GM21381 (cell line): ENCODE measurements around the gene NCS1.

Experiments used
- ATAC-seq: cut with Tn5 transposase; IDR thresholded peaks from one replicate; pipeline ENCODE4 v1.9.1; 2021; ENCODE audit warnings: mild to moderate bottlenecking, moderate library complexity; ENCODE audit not compliant: unreplicated experiment

Gene NCS1

DNA sequence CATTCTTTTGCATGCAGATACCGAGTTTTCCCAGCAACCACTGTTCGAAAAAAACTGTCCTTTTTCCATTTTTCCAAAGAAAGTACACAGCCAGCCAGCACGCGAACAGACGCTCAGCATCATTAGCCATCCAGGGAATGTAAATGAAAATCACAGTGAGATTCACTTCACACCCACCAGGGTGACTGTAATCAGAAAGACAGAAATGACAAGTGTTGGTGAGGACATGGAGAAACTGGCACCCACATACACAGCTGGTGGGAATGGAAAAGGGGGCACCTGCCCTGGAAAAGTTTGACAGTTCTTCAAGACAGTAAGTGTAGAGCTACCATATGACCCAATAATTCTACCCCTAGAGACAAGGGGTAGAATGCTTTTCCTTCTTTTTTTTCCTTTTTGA, 25.0 kb upstream of the NCS1 start:
- no peak for ATAC-seq

DNA sequence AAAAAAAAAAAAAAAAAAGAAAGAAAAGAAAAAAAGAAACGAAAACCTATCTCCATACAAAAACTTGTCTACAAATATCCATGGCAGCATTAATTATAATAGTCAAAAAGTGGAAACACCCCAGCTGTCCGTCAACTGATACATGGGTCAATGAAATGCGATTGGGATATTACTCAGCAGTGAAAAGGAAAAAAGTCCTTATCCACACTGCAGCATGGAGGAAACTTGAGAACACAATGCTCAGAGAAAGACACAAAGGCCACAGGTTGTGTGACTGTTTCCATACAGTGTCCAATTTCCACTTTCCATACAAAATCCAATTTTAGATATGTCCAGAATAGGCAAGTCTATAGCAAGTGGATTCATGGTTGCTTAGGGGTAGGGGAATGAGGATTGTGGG, 24.3 kb upstream of the NCS1 start:
- ATAC-seq = no peak

DNA sequence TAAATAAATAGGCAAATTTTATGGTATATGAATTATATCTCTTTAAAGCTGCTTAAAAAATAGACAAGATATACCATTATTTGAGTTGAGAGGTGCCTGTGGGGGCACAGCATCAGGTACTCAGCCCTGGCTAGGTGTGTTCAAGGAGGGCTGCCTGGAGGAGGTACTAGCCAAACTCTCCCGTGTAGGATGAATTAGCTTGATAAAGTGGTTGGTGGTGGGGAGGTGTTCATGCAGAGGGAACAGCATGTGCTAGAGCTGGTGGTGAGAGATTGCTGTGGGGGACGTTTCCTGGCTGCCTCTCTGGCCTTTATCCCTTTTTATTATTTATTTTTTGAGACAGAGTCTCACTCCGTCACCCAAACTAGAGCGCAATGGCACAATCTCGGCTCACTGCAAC, 23.2 kb upstream of the NCS1 start:
- no peak for ATAC-seq

DNA sequence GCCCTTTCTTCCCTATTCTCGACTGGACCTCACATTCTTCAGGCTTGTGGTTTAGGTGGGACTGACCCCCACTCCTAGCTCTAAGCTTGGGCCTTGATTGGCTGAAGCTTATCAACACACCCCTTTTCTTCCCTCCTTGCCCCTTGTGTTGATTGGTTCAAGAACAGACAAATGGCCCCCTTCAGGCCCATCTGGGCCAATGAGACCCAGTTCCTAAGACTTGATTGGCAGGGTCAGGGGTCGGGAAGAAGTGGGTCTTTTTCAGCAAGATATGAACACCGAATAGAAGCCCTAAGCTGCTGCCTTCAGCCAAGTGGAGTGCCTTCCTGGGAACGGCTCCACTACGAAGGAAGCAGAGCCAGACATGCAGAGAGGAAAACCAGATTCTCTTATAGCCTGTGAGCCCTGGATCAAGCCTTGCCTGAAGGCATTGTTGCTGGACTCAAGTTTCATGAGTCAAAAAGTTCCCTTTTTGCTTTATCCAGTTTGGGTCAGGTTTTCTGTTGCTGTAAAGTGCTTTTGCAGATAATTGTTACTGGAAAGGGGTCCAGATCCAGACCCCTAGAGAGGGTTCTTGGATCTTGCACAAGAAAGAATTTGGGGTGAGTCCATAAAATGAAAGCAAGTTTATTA, 22.4 kb upstream of the NCS1 start:
- ATAC-seq = no peak

DNA sequence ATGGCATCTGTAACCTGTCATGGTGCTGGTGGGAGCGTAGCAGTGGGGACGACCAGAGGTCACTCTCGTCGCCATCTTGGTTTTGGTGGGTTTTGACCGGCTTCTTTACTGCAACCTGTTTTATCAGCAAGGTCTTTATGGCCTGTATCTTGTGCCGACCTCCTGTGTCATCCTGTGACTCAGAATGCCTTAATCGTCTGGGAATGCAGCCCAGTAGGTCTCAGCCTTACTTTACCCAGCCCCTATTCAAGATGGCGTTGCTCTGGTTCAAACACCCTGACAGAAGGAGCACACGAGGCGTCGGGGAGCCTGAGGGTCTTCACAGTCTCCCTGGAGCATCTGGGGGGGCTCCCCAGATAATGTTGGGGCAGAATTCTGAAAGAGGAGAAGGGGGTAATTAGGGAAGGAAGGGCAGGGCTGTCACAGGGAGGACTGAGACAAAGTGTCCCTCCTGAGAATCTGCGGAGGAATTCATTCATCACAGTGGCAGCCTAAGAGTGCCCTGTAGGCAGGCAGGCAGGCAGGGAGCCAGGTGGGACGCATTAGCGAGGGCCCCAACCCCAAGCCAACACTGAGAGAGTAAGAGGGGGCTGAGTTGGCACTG, 21.3 kb upstream of the NCS1 start:
- ATAC-seq = no peak

DNA sequence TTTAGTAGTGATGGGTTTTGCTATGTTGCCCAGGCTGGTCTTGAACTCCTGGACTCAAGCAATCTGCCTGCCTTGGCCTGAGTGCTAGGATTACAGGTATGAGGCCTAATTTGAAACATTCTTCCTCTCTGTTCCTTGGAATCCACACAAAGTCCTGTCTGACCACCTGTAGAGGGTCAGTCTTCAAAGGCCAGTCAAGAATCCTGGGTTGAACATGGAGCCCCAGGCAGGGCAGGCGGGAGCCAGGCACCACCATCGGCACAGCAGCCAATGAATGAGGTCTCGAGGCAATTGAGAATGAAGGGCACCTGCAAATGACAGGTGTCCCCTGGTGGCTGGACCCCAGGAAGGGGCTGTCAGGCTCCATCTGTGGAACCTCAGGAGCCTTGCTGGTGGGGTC, 17.4 kb upstream of the NCS1 start:
- ATAC-seq = no peak

DNA sequence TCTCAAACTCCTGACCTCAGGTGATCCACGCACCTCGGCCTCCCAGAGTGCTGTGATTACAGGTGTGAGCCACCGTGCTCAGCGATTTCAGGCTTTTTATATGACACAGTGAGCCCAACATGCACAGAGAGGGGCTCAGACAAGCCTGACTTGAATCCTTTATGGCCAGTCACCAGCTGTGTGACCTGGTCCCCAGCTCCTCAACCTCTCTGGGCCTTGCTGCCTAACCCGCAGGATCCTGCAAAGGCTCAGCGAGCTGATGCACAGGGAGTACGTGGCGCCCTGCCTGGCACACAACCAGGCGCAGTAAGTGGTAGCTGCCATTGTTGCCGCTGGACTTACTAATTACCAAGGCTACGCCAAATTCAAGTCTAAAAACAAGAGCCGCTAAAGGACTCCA, 16.6 kb upstream of the NCS1 start:
- no peak for ATAC-seq

DNA sequence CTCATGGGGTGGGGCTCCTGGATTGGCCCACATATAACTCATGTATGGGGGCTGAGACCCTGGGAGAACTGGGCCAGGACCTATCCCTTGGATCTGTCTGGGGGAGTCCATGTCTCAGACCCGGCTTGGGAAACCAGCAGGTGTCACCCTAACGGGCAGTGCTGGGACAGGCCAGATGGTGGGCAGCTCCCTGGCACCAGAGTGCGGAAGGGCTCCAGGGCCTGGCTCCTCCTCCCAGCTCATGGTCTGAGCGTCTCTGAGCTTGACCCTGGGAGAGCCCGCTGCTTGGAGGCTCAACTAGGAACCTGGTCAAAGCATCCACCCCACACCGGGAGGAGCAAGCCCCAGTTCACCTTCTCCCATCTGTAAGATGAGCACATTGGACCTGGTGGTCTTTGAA, 15.5 kb upstream of the NCS1 start:
- no peak for ATAC-seq

DNA sequence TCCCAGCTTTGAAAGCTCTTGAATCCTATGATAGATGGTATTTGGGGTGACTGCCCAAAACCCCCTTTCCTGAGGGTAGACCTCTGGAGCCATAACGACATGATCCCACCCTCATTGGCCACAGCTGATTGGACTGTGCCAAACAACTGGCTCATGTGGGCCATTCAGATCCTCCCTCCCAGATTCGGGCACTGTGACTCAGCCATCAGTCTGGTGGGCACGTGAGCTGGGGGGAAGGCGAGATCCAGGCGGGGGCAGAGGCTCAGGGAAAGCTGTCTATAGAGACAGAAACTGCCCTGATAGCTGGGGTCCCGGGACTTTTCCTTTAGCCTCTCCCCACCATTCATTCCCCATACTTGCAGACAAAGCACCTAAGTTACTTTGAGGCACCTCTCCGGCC, 15.1 kb upstream of the NCS1 start:
- ATAC-seq = no peak

DNA sequence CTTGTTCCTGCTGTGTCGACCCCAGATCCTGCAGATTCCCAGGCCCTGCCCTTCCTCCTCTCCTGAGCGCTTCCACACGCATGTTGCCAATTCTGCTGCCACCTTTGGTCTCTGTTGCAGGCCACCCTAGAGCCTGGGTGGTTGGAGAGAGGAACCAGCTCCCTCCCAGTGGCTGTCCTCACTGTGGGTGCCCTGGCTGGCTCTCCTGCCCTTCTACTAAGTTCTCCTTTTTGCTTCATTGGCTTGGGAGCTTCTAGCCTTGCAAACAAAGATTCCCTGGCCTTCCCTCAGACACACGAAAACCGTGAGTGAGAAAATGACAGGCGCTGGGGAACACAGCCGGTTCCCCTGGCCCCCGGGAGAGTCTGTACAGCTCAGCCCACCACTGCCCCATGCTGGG, 14.2 kb upstream of the NCS1 start:
- no peak for ATAC-seq

DNA sequence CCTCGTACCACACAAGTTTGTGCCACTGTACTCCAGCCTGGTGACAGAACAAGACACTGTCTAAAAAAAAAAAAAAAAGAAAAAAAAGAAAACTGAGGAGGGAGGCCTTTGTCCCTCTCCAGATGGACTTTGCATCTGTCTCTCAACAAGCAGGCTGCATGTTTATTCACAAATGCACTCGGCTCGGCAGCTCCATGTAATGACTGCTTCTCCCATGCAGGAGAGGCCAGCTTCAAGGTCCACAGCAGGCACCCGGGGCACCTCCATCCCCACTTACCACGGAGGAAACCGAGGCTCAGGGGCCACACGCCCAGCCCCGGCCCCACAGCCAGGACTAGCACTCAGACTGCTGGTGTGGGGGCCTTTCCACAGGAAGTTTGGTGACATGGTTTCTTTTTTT, 13.1 kb upstream of the NCS1 start:
- ATAC-seq = no peak

DNA sequence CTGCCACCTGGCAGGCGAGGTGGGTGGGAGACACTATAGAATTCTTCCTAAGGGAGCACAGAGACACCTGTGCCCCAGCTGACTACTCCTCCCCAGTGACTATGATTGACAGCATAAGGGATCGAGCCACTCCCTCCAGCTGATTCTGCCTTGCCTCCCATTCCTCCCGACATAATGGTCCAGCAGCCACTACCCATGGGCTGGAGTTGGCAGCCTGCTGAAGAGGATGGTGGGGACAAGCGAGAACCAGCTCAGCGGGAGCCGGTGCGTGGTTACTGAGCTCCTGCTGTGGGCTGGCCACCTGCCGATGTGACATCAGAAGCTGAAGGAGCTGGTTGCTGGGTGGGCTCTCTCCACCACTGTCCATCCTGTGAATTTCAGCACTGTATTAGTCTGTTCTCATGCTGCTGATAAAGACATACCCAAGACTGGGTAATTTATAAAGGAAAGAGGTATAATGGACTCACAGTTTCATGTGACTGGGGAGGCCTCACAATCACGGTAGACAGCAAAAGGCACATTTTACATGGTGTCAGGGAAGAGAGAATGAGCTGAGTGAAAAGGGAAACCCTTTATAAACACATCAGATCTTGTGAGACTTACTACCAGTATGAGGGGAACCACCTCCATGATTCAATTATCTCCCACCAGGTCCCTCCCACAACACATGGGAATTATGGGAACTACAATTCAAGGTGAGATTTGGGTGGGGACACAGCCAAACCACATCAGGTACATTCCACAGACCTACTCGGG, 12.1 kb upstream of the NCS1 start:
- no peak for ATAC-seq

DNA sequence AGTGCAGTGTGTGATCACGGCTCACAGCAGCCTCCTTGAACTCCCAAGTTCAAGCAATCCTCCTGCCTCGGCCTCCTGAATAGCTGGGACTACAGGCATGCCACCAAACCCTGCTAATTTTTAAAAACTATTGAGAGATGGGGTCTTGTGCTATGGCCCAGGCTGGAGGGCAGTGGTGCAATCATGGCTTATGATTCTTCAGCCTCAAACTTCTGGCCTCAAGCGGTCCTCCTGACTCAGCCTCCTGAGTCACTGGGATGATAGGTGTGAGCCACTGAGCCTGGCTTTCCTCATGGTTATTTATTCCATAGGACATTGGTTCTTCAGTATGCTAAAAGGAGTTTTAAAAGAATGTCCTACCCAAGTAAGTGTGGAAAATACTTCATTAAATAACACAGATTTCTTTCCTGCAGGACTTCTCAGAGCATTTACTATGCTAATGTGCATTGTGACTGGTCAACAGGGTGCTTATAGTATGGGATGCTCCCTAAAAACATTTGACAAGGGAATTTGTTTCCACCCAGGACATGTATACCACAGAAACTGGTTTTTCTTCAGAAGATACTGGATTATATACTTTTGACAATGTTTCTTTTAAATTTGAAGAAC, 11.2 kb upstream of the NCS1 start:
- no peak for ATAC-seq

DNA sequence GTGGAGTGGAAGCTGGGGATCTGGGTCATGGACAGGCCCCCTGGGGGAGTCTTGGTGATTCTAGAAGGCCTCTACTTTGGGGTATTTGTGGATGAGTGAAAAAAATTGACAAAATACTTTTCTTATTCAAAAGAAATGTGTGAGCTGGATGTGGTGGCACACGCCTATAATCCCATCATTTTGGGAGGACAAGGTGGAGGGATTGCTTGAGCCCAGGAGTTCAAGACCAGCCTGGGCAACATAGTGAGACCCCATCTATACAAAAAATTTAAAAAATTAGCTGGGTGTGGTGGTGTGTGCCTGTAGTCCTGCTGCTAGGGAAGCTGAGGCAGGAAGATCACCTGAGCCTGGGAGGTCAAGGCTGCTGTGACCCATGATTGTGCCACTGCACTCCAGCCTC, 6.6 kb upstream of the NCS1 start:
- no peak for ATAC-seq

DNA sequence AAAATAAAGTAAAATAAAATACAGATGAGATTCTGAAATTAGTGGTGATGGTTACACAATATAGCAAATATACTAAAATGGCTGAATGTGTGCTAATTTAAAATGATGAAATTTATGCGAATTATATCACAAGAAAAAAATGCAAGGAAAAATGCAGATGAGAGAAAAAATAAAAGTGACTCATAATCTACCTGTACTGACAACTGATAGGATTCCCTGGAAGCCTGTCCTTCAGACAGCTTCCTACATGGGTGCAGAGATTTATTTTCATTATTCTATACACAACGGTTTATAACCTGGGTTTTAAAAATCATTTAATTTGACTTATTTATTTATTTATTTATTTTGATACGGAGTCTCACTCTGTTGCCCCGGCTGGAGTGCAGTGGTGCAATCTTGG, 5.8 kb upstream of the NCS1 start:
- ATAC-seq = no peak

DNA sequence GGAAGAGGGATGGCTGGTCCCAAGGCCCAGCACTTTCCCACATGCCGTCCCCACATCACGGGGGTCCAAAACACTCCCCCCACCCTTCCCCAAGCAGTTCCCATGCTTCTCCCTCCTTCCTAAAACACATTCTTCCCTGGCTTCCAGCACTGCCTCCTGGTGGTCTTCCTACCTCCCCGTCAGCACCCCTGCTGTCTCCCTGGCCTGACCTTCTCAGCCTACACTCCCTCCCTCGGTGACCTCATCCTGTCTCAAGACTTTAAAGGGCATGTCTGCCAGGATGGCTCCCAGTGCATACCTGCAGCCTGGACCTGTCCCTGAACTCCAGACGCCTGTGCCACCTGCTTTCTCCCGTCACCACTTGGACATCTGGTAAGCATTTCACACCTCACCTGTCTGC, 4.3 kb upstream of the NCS1 start:
- ATAC-seq = no peak

DNA sequence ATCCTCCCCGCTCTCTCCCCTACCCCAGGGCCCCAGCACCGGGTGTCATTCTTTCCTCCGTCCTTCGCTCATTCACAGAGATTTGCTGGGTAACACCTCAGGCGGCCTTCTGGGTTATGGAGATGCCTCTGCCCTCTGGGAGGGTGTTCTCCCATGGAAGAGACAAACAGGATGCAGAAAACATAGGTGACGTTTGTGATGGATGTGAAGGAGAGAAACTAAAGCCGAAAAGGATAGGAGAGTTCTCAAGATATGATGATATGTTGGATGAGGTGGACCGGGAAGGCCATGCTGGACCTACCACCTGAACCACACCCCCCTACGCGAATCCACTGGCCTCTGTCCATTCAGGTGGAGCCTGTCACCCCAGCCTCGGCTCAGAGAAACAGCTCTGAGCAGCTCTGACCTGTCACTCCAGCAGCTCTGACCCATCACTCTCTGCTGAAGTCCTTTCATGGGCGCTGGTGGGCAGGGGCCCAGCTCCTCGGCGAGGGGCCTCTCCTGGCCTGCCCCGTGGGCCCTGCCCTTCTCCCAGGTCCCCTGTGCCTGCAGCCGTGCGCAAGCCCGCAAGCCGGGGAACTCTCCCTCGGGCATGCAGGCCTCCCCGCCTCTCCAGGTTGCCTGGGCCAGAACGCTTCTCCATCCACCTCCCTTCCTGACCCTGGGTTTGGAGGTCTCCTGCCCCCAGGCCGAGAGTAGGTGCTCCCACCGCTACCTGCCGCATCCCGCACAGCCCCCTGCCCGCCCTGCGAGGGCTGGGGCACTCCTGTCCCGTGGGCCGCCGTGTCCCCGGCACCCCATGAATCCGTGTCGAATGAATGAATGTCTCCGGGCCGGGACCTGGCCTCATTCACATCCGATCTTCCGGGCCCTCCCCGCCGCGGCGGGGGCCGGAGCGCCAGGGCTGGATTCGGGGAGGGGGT, 717 bp upstream of the NCS1 start:
- no peak for ATAC-seq

DNA sequence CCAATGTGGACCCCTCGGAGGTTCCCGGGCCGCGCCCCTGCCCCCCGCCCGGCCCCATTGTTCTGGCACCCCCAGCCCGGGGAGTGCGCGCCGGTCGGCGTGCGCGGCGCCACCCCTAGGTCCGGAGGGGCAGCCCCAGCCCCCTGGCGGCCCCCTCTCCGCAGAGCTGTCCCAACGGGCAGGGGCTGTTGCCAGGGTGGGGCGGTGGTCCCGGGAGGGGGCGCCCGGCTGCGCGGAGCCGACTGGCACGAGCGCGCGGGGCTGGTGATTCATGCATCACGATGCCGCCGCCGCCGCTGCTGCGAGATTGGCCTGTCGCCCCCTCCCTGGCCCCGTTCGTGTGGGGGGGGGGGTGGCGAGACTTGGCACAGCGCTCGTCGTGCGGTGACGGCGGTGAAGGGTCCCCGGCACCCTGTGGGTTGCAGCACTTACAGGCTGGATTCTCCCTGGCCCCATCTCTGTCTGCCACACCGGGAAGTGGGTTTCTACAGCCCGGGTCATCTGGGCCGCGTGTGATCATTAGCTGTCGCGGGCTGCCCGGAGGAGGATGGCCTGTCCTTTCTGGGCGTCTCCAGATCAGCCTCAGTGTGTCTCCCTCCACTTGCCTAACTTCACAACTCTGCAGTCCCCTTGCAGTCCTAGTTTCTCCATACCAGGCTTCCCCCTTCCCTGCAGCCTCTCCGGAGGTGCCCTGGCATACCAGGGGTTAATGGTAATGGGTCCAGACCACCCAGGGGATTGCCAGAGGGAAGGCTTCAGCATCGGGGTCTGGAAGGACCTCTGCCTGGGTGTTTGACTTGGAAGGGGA, 858 bp downstream of the NCS1 start:
- ATAC-seq = no peak

DNA sequence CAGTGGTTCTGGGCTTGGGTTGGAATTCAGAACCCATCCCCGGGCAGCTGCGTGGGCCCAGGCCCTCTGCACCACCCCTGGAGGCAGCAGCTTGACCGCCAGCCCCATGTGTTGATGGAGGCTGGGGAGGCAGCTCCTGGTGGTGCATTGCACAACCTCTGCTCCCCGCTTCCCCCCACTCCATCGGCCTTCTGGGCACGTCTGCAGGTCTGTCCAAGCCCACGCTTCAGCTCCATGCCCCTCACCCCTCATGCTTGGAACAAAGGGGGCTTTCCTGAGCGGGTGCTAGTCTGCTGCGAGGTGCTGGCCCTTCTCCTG, 1.4 kb downstream of the NCS1 start:
- ATAC-seq = no peak

DNA sequence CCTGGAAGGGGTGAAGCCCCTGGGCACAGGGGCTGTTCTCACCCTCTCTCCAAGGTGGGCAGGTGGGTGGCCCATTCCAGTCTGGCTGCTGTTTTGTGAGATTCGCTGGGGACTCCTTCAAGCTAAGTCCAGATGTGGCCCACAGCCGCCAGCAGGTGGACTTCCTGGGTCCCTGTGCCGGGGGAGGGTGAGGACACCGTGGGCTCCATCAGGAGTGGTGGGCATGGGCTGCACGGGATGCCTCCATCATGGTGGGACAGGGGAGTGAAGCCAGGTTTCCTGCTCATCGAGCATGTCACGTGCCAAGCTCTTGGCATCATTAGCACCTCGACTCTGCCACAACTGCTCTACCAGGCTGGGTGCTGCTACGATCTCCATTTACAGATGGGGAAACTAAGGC, 1.8 kb downstream of the NCS1 start:
- no peak for ATAC-seq
